Uterus (tissue), 2 donors: ENCODE data around the gene CCDC188.

Source experiments
- CTCF ChIP-seq, 4 experiments: fragments of 200-600 bp in 2 of 4; fragments of 450-650 bp in 2 of 4; sonication (generic) in 2 of 4; IDR thresholded peaks; one replicate each; pipeline ENCODE4 v1.5.1; 2016 to 2019; ENCODE audit warnings: antibody characterized with exemption in 4 of 4, mild to moderate bottlenecking in 2 of 4, moderate library complexity in 1 of 4
- POLR2A ChIP-seq, 2 donors: fragments of 450-650 bp; IDR thresholded peaks; one replicate each; pipeline ENCODE4 v1.6.1; 2016; ENCODE audit warnings: antibody characterized with exemption in 2 of 2, mild to moderate bottlenecking in 1 of 2, moderate library complexity in 1 of 2

GRCh38 chr22:20136603-20136873 is 14.3 kb downstream of the CCDC188 start:
- TF ChIP-seq CTCF (IDR thresholded peaks at IDR 0.05): no peak
- no peak for TF ChIP-seq POLR2A (IDR thresholded peaks at IDR 0.05)
